AG09319 (cell line): ENCODE data around the gene NR1I2.

Source experiments
- DNase-seq: peaks from one replicate; pipeline ENCODE4 v3.0.0-alpha.2; 2010; ENCODE audit warnings: low read depth; ENCODE audit errors: extremely low read depth
- TF ChIP-seq, protein P1 (sequence below): IDR thresholded peaks from 2 replicates; pipeline ENCODE4 v1.5.1; 2011; ENCODE audit warnings: low read depth, mild to moderate bottlenecking, inconsistent platforms, low read length, moderate library complexity

NR1I2 gene

DNA sequence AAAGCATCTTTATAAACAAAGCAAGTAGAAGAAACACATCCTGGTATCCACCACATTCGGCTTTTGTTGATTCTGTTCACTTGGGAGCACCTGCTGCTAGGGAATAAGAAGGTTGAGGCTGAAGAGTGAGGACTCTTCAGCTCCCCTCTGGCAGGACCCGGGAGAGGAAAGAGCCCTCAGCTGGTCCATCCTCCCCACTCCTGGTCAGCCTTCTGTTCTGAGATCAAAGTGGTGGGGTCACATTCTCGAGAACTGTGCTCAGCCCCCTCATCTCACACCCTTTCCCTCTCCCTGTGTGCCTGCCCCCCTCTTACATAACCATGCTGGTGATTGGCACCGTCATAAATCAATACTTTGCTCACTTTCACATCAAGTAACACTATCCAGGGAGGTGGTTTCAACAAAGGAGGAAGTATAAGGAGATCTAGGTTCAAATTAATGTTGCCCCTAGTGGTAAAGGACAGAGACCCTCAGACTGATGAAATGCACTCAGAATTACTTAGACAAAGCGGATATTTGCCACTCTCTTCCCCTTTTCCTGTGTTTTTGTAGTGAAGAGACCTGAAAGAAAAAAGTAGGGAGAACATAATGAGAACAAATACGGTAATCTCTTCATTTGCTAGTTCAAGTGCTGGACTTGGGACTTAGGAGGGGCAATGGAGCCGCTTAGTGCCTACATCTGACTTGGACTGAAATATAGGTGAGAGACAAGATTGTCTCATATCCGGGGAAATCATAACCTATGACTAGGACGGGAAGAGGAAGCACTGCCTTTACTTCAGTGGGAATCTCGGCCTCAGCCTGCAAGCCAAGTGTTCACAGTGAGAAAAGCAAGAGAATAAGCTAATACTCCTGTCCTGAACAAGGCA is at the start of gene NR1I2:
NR1I2 (plus strand) TSS at position 772 of the 869 bp plus-strand sequence.
- TF ChIP-seq, protein P1, sequence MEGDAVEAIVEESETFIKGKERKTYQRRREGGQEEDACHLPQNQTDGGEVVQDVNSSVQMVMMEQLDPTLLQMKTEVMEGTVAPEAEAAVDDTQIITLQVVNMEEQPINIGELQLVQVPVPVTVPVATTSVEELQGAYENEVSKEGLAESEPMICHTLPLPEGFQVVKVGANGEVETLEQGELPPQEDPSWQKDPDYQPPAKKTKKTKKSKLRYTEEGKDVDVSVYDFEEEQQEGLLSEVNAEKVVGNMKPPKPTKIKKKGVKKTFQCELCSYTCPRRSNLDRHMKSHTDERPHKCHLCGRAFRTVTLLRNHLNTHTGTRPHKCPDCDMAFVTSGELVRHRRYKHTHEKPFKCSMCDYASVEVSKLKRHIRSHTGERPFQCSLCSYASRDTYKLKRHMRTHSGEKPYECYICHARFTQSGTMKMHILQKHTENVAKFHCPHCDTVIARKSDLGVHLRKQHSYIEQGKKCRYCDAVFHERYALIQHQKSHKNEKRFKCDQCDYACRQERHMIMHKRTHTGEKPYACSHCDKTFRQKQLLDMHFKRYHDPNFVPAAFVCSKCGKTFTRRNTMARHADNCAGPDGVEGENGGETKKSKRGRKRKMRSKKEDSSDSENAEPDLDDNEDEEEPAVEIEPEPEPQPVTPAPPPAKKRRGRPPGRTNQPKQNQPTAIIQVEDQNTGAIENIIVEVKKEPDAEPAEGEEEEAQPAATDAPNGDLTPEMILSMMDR: no peak
- DNase-seq: no peak

- TF ChIP-seq, protein P1: no peak
- DNase-seq: no peak
Measured at GRCh38 chr3:119733812-119734211, 48.1 kb upstream of the NR1I2 start.

DNA sequence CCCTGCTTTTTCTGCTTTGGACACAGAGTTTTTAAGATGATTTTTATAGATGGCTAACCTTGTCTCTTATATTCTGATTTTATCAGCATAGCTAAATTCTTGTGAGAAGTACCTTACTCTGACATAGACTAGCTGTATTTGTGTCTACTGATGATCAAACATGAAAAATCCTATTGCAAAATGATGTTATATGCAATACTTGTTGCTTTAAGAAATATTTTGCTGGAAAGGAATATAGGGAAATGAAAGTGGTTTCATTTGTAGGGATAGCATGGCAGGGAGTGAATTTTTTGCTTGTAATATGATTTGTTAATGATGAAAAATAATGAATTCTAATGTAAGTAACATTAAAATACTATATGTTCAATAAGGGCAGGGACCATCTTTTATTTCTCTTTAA is 43.2 kb upstream of the NR1I2 start:
- DNase-seq: no peak
- TF ChIP-seq, protein P1: no peak

GRCh38 chr3:119741657-119742590 is 40.0 kb upstream of the NR1I2 start:
- no peak for DNase-seq
- TF ChIP-seq, protein P1: no peak

DNA sequence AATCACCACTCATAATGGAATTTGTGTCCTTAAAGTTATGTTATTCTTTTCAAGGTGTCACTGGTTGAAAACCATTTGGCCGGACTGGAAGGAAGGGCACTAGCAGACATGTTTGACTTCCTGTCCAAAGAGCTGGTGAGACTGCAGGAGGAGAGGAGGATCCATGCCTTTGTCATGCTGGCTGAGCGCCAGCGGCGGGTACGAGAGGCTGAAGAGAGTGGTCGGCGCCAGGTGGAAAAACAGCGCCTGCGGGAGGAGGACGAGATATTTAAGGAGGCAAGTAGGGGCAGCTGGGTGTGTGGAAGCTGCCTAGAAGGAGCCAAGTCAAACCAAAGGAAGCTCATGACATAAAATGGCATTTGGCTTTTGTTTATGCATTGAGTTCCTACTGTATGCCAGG is 38.0 kb upstream of the NR1I2 start:
- DNase-seq: no peak

DNA sequence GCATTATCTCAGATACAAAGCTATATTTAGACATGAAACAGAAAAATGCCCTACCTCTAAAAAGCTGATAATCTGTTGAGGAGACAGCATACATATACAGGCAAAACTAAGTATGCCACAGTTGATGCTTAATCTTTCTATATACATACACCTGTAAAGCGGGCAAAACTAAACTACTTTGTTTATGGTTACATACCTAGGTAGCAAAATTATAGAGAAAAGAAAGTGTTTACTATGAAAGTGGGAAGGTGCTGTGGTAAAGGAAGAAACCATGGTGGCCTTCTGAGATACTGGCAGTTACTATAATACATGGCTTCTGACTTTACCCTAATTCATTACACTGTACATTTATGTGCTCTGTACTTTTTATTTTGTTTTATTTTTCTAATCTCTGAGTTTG is 36.0 kb upstream of the NR1I2 start:
- TF ChIP-seq, protein P1: no peak
- no peak for DNase-seq

More for the DNA sequence above, 38.0 kb upstream of the NR1I2 start:
- TF ChIP-seq, protein P1: no peak
